Smooth muscle cell of the brain vasculature (primary cell): ENCODE measurements around the gene LRP5.
"Not testable (repeated sequence)": the region's sequence is repeated elsewhere in the genome, so short reads cannot be mapped to it uniquely, and the experiment has no call there.

Source experiments
- DNase-seq: peaks from one replicate; pipeline ENCODE4 v3.0.0-alpha.2; 2012; ENCODE audit warnings: low read depth, low spot score

The LRP5 gene

GRCh38 chr11:68328374-68329091 lies 16.1 kb downstream of the LRP5 start:
- no peak for DNase-seq

GRCh38 chr11:68329536-68329935 lies 17.1 kb downstream of the LRP5 start:
- no peak for DNase-seq

- no peak for DNase-seq
Measured at GRCh38 chr11:68329978-68330699, 17.7 kb downstream of the LRP5 start.

- DNase-seq = no peak
Measured at GRCh38 chr11:68330700-68331337, 18.4 kb downstream of the LRP5 start.

GRCh38 chr11:68331338-68331947 lies 19.1 kb downstream of the LRP5 start:
- no peak for DNase-seq

GRCh38 chr11:68332186-68332585 lies 19.8 kb downstream of the LRP5 start:
- no peak for DNase-seq

GRCh38 chr11:68333173-68333572 lies 20.8 kb downstream of the LRP5 start:
- DNase-seq = no peak

- no peak for DNase-seq
Measured at GRCh38 chr11:68334923-68335322, 22.5 kb downstream of the LRP5 start.

- no peak for DNase-seq
Measured at GRCh38 chr11:68335683-68336082, 23.3 kb downstream of the LRP5 start.

- DNase-seq = no peak
Measured at GRCh38 chr11:68336716-68337115, 24.3 kb downstream of the LRP5 start.

- DNase-seq = no peak
Measured at GRCh38 chr11:68337399-68337835, 25.0 kb downstream of the LRP5 start.

GRCh38 chr11:68338051-68338780 lies 25.8 kb downstream of the LRP5 start:
- no peak for DNase-seq

GRCh38 chr11:68340003-68340767 lies 27.8 kb downstream of the LRP5 start:
- no peak for DNase-seq

GRCh38 chr11:68340784-68341556 lies 28.6 kb downstream of the LRP5 start:
- DNase-seq = no peak

- DNase-seq = no peak
Measured at GRCh38 chr11:68341557-68342458, 29.4 kb downstream of the LRP5 start.

- DNase-seq = no peak
Measured at GRCh38 chr11:68342459-68343158, 30.2 kb downstream of the LRP5 start.

- DNase-seq = no peak
Measured at GRCh38 chr11:68343761-68344256, 31.4 kb downstream of the LRP5 start.

- DNase-seq = not testable (repeated sequence)
Measured at GRCh38 chr11:68344821-68345220, 32.4 kb downstream of the LRP5 start.
